ENCODE data around the gene CSNK1E.
A peak's percentile ranks its signal among the peaks of the same experiment; 100 is the strongest.
"Not testable (repeated sequence)": the region's sequence is repeated elsewhere in the genome, so short reads cannot be mapped to it uniquely, and the experiment has no call there.

The CSNK1E gene

DNA sequence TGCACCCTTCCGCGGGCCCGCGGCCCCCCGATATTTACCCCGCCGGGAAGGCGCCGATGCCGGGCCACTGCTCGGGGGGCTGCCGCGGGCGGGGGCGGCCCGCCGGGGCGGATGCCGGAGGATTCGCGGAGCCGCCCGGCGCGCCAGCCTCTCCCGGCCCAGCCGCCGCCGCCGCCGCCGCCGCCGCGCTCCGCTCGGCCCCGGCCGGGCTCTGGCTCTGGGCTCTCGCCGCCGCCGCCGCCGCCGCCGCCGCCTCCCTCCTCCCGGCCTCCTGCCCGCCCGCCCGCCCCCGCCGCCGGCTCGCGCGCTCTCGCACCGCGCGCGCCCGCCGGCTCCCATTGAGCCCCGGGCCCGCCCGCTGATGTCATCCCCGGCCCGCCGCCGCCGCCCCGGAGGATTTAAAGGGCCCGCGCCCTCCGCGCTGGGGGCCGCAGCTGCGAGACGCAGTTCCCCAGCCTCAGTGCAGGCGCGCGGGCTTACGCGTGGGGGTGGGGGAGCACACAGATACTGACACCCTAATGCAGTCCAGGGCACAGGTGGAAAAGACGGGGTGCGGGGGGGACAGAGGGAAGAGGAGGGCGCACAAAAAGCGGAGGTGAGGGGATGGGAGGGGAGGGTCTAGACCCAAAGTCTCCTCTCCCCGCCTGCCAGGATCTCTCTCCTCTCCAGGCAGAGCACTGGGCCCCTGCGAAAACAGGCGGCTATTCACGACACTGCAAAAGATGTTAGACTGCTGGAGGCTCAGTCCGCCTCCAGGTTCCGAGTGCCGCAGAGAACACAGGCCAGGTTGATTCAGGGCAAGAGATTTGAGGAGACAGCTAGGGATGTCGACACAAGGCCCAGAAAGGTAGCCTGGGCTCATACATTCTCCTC is at the start of gene CSNK1E:
TSS of gene CSNK1E (minus strand) at position 312 of the 873 bp plus-strand sequence. CDS start 3,276 bp downstream, outside the sequence.
- no peak for TF ChIP-seq BACH2 (CRISPR knock-in tag; IDR thresholded peaks at IDR 0.05; ENCODE audit: borderline replicate concordance)
- TF ChIP-seq OSR1 (CRISPR knock-in tag; IDR thresholded peaks at IDR 0.05): no peak
- no peak for TF ChIP-seq ZNF565 (CRISPR knock-in tag; conservative IDR thresholded peaks at IDR 0.05; ENCODE audit: low read depth)
- no peak for TF ChIP-seq ARNTL (CRISPR knock-in tag; IDR thresholded peaks at IDR 0.05; ENCODE audit: borderline replicate concordance, low read depth)
- TF ChIP-seq SNAI2 (CRISPR knock-in tag; IDR thresholded peaks at IDR 0.05): no peak
- TF ChIP-seq, protein P1, sequence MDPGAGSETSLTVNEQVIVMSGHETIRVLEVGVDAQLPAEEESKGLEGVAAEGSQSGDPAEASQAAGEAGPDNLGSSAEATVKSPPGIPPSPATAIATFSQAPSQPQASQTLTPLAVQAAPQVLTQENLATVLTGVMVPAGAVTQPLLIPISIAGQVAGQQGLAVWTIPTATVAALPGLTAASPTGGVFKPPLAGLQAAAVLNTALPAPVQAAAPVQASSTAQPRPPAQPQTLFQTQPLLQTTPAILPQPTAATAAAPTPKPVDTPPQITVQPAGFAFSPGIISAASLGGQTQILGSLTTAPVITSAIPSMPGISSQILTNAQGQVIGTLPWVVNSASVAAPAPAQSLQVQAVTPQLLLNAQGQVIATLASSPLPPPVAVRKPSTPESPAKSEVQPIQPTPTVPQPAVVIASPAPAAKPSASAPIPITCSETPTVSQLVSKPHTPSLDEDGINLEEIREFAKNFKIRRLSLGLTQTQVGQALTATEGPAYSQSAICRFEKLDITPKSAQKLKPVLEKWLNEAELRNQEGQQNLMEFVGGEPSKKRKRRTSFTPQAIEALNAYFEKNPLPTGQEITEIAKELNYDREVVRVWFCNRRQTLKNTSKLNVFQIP (CRISPR knock-in tag; IDR thresholded peaks at IDR 0.05; ENCODE audit: borderline replicate concordance, low read depth): no peak
- peak; percentile 40 for ATAC-seq

DNA sequence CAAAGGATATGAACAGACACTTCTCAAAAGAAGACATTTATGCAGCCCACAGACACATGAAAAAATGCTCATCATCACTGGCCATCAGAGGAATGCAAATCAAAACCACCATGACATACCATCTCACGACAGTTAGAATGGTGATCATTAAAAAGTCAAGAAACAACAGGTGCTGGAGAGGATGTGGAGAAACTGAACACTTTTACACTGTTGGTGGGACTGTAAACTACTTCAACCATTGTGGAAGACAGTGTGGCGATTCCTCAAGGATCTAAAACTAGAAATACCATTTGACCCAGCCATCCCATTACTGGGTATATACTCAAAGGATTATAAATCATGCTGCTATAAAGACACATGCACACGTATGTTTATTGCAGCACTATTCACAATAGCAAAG is 48.6 kb upstream of the CSNK1E start:
- ATAC-seq: not testable (repeated sequence)

DNA sequence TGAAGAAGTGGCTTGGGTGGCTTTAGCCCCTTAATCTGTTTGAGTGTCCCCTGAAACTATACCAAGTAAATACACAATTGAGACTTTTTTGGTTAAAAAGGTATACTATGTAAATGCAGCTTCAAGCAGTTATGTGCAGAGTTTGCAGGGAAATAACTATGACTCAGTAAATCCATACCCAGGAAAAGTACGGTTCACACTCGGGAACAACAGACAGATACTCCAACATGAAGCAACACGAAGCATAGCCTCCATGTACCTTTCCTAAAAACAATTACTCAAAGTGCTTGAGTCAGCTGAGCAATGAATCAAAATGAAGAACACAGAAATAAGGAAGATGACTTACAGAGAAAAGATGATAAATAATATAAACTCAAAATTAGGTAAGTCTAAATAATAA is 47.9 kb upstream of the CSNK1E start:
- not testable (repeated sequence) for ATAC-seq

DNA sequence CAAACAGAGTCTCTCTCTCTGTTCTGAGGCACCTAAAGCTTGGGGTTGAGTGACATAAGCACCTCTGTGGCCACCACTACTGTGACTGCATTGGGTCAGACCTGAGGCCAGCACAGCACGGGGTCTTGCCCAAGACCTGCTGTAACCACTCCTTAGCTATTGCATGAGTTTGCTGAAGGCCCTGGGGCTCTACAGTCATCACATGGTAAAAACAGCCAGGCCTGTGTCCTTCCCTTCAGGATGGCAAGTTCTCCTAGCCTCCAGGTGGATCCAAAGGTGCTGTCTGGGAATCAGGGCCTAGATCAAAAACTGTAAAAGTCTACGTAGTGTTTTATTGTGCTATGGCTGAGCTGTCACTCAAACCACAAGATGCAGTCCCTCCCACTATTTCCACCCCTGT is 43.3 kb upstream of the CSNK1E start:
- ATAC-seq: not testable (repeated sequence)

DNA sequence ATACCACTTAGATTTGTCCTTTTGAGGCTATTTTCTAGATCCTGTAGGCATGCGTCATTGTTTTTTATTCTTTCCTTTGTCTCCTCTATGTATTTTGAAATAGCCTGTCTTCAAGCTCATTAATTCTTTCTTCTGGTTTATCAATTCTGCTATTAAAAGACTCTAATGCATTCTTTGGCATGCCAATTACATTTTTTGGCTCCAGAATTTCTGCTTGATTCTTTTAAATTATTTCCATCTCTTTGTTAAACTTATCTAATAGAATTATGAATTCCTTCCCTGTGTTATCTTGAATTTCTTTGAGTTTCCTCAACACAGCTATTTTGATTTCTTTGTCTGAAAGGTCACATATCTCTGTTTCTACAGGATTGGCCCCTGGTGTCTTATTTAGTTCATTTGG is 42.6 kb upstream of the CSNK1E start:
- not testable (repeated sequence) for ATAC-seq
- peak; percentile 95 for TF ChIP-seq ISL1 (CRISPR knock-in tag; IDR thresholded peaks at IDR 0.05)

DNA sequence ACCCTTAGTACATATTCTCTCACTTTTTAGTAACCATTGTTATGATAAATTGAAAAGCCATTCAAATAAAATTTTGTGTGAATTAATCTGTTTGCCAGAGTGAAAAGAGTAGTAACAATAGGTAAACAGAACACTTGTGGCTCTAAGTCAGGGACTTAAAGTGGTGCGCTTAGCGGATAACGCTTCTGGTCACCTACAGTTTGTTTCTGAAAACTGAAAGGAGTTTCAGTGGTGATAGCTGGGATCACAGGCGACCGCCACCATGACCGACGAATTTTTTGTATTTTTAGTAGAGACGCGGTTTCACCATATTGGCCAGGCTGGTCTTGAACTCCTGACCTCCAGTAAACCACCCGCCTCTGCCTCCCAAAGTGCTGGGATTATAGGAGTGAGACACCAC is 40.7 kb upstream of the CSNK1E start:
- ATAC-seq: not testable (repeated sequence)

DNA sequence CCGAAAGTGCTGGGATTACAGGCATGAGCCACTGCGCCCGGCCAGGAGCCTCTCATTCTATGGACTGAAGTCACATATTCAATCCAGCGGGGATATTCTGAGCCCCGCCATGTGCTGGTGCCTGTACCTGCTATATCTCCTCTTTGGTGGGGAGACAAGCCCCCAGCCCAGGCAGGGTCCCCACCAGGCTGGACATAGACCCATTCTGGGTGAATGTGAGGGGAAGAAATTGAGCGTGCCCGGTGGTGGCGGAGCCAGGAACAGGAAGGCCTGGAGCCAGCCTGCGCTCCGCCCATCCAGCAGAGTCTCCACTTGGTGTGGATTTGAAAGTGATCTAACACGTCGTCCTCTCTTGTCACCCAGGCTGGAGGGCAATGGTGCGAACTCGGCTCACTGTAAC is 38.0 kb upstream of the CSNK1E start:
- TF ChIP-seq, protein P2, sequence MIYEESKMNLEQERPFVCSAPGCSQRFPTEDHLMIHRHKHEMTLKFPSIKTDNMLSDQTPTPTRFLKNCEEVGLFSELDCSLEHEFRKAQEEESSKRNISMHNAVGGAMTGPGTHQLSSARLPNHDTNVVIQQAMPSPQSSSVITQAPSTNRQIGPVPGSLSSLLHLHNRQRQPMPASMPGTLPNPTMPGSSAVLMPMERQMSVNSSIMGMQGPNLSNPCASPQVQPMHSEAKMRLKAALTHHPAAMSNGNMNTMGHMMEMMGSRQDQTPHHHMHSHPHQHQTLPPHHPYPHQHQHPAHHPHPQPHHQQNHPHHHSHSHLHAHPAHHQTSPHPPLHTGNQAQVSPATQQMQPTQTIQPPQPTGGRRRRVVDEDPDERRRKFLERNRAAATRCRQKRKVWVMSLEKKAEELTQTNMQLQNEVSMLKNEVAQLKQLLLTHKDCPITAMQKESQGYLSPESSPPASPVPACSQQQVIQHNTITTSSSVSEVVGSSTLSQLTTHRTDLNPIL (CRISPR knock-in tag; IDR thresholded peaks at IDR 0.05; ENCODE audit: low read depth): no peak
- TF ChIP-seq BACH2 (CRISPR knock-in tag; IDR thresholded peaks at IDR 0.05; ENCODE audit: borderline replicate concordance) (no peak), ZNF70 (CRISPR knock-in tag; IDR thresholded peaks at IDR 0.05) (no peak), SNAI2 (CRISPR knock-in tag; IDR thresholded peaks at IDR 0.05) (no peak)
- TF ChIP-seq, protein P1 (CRISPR knock-in tag; IDR thresholded peaks at IDR 0.05; ENCODE audit: borderline replicate concordance, low read depth): no peak
- ATAC-seq: no peak

DNA sequence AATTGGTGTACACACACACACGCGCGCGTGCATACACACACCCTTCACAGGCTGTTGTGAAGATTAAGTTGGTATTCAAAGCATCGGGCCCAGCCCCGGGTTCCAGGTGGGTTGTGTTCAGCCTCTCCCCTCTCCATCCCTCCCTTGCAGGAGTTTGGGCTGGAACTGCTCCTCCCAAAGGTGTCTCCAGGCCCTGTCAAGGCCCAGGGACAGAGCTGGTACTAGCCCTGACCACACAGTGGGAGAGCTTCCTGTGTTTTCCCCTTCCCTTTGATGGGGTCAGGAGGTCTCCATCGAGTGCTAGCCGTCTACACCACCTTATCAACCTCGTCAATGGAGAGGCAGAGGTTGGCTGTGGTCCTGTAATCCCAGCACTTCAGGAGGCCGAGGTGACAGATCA is 36.5 kb upstream of the CSNK1E start:
- no peak; the same call in 2 of the 3 replicates for ATAC-seq
- TF ChIP-seq ZNF70 (CRISPR knock-in tag; IDR thresholded peaks at IDR 0.05) (no peak), GLIS3 (CRISPR knock-in tag; IDR thresholded peaks at IDR 0.05) (no peak), BACH2 (CRISPR knock-in tag; IDR thresholded peaks at IDR 0.05; ENCODE audit: borderline replicate concordance) (no peak), ISL1 (CRISPR knock-in tag; IDR thresholded peaks at IDR 0.05) (no peak), ESRRG (CRISPR knock-in tag; IDR thresholded peaks at IDR 0.05) (no peak), RARB (CRISPR knock-in tag; IDR thresholded peaks at IDR 0.05) (no peak), TOX (CRISPR knock-in tag; IDR thresholded peaks at IDR 0.05; ENCODE audit: borderline replicate concordance) (no peak), CSDC2 (CRISPR knock-in tag; IDR thresholded peaks at IDR 0.05) (no peak), ARNTL (CRISPR knock-in tag; IDR thresholded peaks at IDR 0.05; ENCODE audit: borderline replicate concordance, low read depth) (no peak), ZC3H10 (CRISPR knock-in tag; IDR thresholded peaks at IDR 0.05) (no peak), ZNF565 (CRISPR knock-in tag; conservative IDR thresholded peaks at IDR 0.05; ENCODE audit: low read depth) (no peak), ZFP30 (CRISPR knock-in tag; IDR thresholded peaks at IDR 0.05) (no peak)
- TF ChIP-seq, protein P3, sequence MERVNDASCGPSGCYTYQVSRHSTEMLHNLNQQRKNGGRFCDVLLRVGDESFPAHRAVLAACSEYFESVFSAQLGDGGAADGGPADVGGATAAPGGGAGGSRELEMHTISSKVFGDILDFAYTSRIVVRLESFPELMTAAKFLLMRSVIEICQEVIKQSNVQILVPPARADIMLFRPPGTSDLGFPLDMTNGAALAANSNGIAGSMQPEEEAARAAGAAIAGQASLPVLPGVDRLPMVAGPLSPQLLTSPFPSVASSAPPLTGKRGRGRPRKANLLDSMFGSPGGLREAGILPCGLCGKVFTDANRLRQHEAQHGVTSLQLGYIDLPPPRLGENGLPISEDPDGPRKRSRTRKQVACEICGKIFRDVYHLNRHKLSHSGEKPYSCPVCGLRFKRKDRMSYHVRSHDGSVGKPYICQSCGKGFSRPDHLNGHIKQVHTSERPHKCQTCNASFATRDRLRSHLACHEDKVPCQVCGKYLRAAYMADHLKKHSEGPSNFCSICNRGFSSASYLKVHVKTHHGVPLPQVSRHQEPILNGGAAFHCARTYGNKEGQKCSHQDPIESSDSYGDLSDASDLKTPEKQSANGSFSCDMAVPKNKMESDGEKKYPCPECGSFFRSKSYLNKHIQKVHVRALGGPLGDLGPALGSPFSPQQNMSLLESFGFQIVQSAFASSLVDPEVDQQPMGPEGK (CRISPR knock-in tag; IDR thresholded peaks at IDR 0.05; ENCODE audit: borderline replicate concordance): no peak

Data from SK-N-SH treated with all-trans-retinoic acid at 6 μM for 48 hours (cell line).